Measurements from ENCODE around the gene STXBP5.

Gene STXBP5

GRCh38 chr6:147173140-147173539 lies 31.1 kb upstream of the STXBP5 start:
- no peaks in the 10 kb centered on the region for H3K9me3 Mint-ChIP-seq
- TF ChIP-seq CTCF (IDR thresholded peaks at IDR 0.05; ENCODE audit: unreplicated experiment in 3 of 3), result no peak
- peaks cover 4% of the 10 kb centered on the region for H3K4me1 Mint-ChIP-seq
- no peak overlapping the region for H3K4me3 Mint-ChIP-seq
- H3K27ac Mint-ChIP-seq, result no peak overlapping the region
- no peaks in the 10 kb centered on the region for H3K36me3 Mint-ChIP-seq (ENCODE audit: low read depth)
- H3K27me3 Mint-ChIP-seq (ENCODE audit: low read depth), result peaks cover 4% of the 10 kb centered on the region

GRCh38 chr6:147173675-147174308 lies 30.4 kb upstream of the STXBP5 start:
- Mint-ChIP-seq H3K36me3 (ENCODE audit: low read depth) (no peaks in the 10 kb centered on the region), H3K27me3 (ENCODE audit: low read depth) (peaks cover 4% of the 10 kb centered on the region), H3K4me1 (peaks cover 4% of the 10 kb centered on the region), H3K27ac (no peak overlapping the region), H3K9me3 (no peaks in the 10 kb centered on the region), H3K4me3 (no peak overlapping the region)
- TF ChIP-seq CTCF (IDR thresholded peaks at IDR 0.05; ENCODE audit: unreplicated experiment in 3 of 3), result no peak

GRCh38 chr6:147176795-147177194 lies 27.4 kb upstream of the STXBP5 start:
- Mint-ChIP-seq H3K27ac (no peak overlapping the region), H3K36me3 (ENCODE audit: low read depth) (no peaks in the 10 kb centered on the region)
- no peak for TF ChIP-seq CTCF (IDR thresholded peaks at IDR 0.05; ENCODE audit: unreplicated experiment in 3 of 3)

GRCh38 chr6:147177286-147177685 lies 26.9 kb upstream of the STXBP5 start:
- Mint-ChIP-seq H3K27me3 (ENCODE audit: low read depth) (no peaks in the 10 kb centered on the region), H3K36me3 (ENCODE audit: low read depth) (no peaks in the 10 kb centered on the region), H3K4me3 (no peak overlapping the region), H3K4me1 (peaks cover 4% of the 10 kb centered on the region), H3K27ac (no peak overlapping the region), H3K9me3 (no peaks in the 10 kb centered on the region)
- TF ChIP-seq CTCF (IDR thresholded peaks at IDR 0.05; ENCODE audit: unreplicated experiment in 3 of 3), result no peak

More at GRCh38 chr6:147176795-147177194, 27.4 kb upstream of the STXBP5 start:
- H3K27me3 Mint-ChIP-seq (ENCODE audit: low read depth), result no peaks in the 10 kb centered on the region
- H3K4me3 Mint-ChIP-seq, result no peak overlapping the region
- H3K9me3 Mint-ChIP-seq, result no peaks in the 10 kb centered on the region
- peaks cover 4% of the 10 kb centered on the region for H3K4me1 Mint-ChIP-seq

- no peaks in the 10 kb centered on the region for H3K36me3 Mint-ChIP-seq (ENCODE audit: low read depth)
- H3K27me3 Mint-ChIP-seq (ENCODE audit: low read depth), result no peaks in the 10 kb centered on the region
- H3K27ac Mint-ChIP-seq, result no peak overlapping the region
- peaks cover 4% of the 10 kb centered on the region for H3K4me1 Mint-ChIP-seq
- no peak for TF ChIP-seq CTCF (IDR thresholded peaks at IDR 0.05; ENCODE audit: unreplicated experiment in 3 of 3)
- H3K4me3 Mint-ChIP-seq, result no peak overlapping the region
- H3K9me3 Mint-ChIP-seq, result no peaks in the 10 kb centered on the region
These were observed 25.9 kb upstream of the STXBP5 start for GRCh38 chr6:147178355-147178754.

GRCh38 chr6:147179809-147180208 lies 24.4 kb upstream of the STXBP5 start:
- no peaks in the 10 kb centered on the region for H3K27me3 Mint-ChIP-seq (ENCODE audit: low read depth)
- H3K9me3 Mint-ChIP-seq, result no peaks in the 10 kb centered on the region
- no peaks in the 10 kb centered on the region for H3K4me1 Mint-ChIP-seq
- H3K36me3 Mint-ChIP-seq (ENCODE audit: low read depth), result no peaks in the 10 kb centered on the region
- no peak overlapping the region for H3K4me3 Mint-ChIP-seq
- TF ChIP-seq CTCF (IDR thresholded peaks at IDR 0.05; ENCODE audit: unreplicated experiment in 3 of 3), result no peak
- no peak overlapping the region for H3K27ac Mint-ChIP-seq

Data from nephron (organoid).